ENCODE measurements around the gene MED12. TPM values are rescaled to one million over a fixed set of nuclear protein-coding genes. Genes with fewer than 3 reads are reported as not detected.

Gene MED12
- total RNA-seq, 2 donors from 2014 or later: 22.9 to 48.8 TPM

DNA sequence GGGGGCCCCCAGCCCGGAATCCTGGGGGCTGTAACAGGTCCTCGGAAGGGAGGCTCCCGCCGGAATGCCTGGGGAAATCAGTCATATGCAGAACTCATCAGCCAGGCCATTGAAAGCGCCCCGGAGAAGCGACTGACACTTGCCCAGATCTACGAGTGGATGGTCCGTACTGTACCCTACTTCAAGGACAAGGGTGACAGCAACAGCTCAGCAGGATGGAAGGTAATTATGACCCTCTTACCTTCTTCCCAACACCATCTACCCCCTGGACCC, 21.7 kb upstream of the MED12 start:
- Histone ChIP-seq H3K27ac (no peak overlapping the region), H3K4me3 (peak overlapping the region; percentile 83), H3K4me1 (ENCODE audit: control insufficient read depth in 1 of 2, low read depth in 2 of 2) (peaks cover 0 to 4% of the 10 kb centered on the region in 2 donors), H3K27me3 (replicated peaks; ENCODE audit: insufficient read depth) (no peaks in the 10 kb centered on the region), H3K36me3 (no peaks in the 10 kb centered on the region), H3K9me3 (no peaks in the 10 kb centered on the region)
- TF ChIP-seq, protein P1, sequence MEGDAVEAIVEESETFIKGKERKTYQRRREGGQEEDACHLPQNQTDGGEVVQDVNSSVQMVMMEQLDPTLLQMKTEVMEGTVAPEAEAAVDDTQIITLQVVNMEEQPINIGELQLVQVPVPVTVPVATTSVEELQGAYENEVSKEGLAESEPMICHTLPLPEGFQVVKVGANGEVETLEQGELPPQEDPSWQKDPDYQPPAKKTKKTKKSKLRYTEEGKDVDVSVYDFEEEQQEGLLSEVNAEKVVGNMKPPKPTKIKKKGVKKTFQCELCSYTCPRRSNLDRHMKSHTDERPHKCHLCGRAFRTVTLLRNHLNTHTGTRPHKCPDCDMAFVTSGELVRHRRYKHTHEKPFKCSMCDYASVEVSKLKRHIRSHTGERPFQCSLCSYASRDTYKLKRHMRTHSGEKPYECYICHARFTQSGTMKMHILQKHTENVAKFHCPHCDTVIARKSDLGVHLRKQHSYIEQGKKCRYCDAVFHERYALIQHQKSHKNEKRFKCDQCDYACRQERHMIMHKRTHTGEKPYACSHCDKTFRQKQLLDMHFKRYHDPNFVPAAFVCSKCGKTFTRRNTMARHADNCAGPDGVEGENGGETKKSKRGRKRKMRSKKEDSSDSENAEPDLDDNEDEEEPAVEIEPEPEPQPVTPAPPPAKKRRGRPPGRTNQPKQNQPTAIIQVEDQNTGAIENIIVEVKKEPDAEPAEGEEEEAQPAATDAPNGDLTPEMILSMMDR (IDR thresholded peaks at IDR 0.05): no peak
- ATAC-seq (ENCODE audit: insufficient number of reproducible peaks, low FRiP score, low read depth) (no peak), DNase-seq (ENCODE audit: low spot score) (no peak)

DNA sequence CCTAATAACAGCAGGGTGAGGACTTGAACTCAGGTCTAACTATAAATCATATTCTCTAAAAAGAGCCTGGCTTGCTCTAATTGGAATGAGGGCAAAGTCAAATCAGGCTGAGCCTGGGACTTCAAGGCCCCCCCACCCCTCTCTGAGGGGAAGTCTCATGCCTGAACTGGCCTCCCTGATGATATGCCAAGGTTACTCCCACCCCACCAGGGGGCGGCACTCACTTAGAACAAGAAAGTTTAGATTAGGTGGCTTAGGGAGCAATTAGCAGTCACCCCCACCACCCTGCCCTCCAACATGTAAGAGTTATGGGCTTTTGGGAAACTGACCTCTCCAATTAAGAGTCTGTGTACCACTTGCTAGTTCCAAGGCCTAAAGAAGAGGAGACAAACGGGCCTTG, 20.1 kb upstream of the MED12 start:
- peaks cover 0 to 4% of the 10 kb centered on the region in 2 donors for H3K4me1 ChIP-seq (ENCODE audit: control insufficient read depth in 1 of 2, low read depth in 2 of 2)
- no peak overlapping the region for H3K27ac ChIP-seq
- H3K27me3 ChIP-seq (replicated peaks; ENCODE audit: insufficient read depth): no peaks in the 10 kb centered on the region
- TF ChIP-seq, protein P1 (IDR thresholded peaks at IDR 0.05): peak; percentile 24
- DNase-seq (ENCODE audit: low spot score): peak; percentile 15
- no peaks in the 10 kb centered on the region for H3K9me3 ChIP-seq
- H3K36me3 ChIP-seq: no peaks in the 10 kb centered on the region
- no peak for ATAC-seq (ENCODE audit: insufficient number of reproducible peaks, low FRiP score, low read depth)
- H3K4me3 ChIP-seq: no peak overlapping the region

DNA sequence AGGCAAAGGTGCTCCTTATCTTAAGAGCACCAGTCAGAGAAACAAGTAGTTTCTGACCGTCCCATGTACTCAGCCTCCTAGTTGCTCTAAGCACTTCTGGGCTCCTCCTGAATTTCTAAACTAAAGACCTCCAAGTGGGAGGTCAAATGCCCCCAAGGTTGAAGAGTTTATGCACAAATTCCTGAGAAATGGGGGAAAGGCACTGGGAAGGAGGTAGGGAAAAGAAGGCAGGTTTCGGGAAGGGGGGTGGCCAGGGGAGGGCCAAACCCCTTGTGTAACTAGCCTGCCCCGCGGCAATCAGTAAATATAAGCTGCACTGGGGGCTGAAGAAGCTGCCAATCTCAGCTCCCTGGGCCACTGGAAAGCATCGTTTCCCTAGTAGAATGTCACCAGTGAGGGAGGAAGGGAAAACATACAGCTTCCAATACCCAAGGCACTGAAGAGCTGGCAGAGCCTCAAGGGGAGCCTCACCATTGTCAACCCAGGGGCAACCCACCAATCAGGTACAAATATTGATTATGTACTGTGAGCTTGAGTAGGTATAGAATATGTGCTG, 19.4 kb upstream of the MED12 start:
- H3K9me3 ChIP-seq: no peaks in the 10 kb centered on the region
- H3K36me3 ChIP-seq: no peaks in the 10 kb centered on the region
- no peak overlapping the region for H3K4me3 ChIP-seq
- no peak overlapping the region for H3K27ac ChIP-seq
- peaks cover 0 to 4% of the 10 kb centered on the region in 2 donors for H3K4me1 ChIP-seq (ENCODE audit: control insufficient read depth in 1 of 2, low read depth in 2 of 2)
- TF ChIP-seq, protein P1 (IDR thresholded peaks at IDR 0.05): no peak
- no peaks in the 10 kb centered on the region for H3K27me3 ChIP-seq (replicated peaks; ENCODE audit: insufficient read depth)
- no peak for ATAC-seq (ENCODE audit: insufficient number of reproducible peaks, low FRiP score, low read depth)
- DNase-seq (ENCODE audit: low spot score): no peak

DNA sequence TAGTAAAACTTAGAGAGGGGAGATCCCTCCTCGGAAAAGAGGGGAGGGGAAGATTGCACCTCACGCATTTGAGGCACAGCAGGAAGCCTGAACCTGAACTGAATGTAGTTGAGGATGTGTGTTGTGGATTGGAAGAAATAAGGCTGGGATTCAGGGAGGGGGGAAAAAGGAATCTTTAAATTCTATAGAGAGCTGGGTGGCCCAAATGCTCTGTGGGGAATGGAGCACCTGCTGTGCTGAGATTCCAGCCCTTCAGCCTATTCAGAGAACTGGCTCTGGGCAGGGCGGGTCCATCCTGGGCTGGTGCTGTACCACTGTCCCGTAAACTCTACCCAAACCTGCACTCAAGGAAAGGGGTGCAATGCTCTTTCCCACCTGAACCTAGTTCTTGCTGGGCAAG, 18.7 kb upstream of the MED12 start:
- no peak for DNase-seq (ENCODE audit: low spot score)
- Histone ChIP-seq H3K9me3 (no peaks in the 10 kb centered on the region), H3K27ac (no peak overlapping the region), H3K27me3 (replicated peaks; ENCODE audit: insufficient read depth) (no peaks in the 10 kb centered on the region), H3K4me3 (no peak overlapping the region), H3K36me3 (no peaks in the 10 kb centered on the region), H3K4me1 (ENCODE audit: control insufficient read depth in 1 of 2, low read depth in 2 of 2) (peaks cover 0 to 4% of the 10 kb centered on the region in 2 donors)
- no peak for ATAC-seq (ENCODE audit: insufficient number of reproducible peaks, low FRiP score, low read depth)
- TF ChIP-seq, protein P1 (IDR thresholded peaks at IDR 0.05): no peak

DNA sequence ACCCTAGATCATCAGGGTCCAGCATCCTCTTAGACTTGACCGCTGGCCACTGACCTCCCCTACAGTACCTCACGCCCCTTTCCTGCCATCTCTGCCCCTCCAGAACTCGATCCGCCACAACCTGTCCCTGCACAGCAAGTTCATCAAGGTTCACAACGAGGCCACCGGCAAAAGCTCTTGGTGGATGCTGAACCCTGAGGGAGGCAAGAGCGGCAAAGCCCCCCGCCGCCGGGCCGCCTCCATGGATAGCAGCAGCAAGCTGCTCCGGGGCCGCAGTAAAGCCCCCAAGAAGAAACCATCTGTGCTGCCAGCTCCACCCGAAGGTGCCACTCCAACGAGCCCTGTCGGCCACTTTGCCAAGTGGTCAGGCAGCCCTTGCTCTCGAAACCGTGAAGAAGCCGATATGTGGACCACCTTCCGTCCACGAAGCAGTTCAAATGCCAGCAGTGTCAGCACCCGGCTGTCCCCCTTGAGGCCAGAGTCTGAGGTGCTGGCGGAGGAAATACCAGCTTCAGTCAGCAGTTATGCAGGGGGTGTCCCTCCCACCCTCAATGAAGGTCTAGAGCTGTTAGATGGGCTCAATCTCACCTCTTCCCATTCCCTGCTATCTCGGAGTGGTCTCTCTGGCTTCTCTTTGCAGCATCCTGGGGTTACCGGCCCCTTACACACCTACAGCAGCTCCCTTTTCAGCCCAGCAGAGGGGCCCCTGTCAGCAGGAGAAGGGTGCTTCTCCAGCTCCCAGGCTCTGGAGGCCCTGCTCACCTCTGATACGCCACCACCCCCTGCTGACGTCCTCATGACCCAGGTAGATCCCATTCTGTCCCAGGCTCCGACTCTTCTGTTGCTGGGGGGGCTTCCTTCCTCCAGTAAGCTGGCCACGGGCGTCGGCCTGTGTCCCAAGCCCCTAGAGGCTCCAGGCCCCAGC, 17.6 kb upstream of the MED12 start:
- ATAC-seq (ENCODE audit: insufficient number of reproducible peaks, low FRiP score, low read depth): no peak

More for the DNA sequence above, 17.6 kb upstream of the MED12 start:
- Histone ChIP-seq H3K36me3 (no peaks in the 10 kb centered on the region), H3K27ac (no peak overlapping the region), H3K27me3 (replicated peaks; ENCODE audit: insufficient read depth) (no peaks in the 10 kb centered on the region), H3K4me1 (ENCODE audit: control insufficient read depth in 1 of 2, low read depth in 2 of 2) (no peaks in the 10 kb centered on the region), H3K4me3 (no peak overlapping the region), H3K9me3 (no peaks in the 10 kb centered on the region)
- DNase-seq (ENCODE audit: low spot score): no peak
- TF ChIP-seq, protein P1 (IDR thresholded peaks at IDR 0.05): no peak
